K562 (cell line): ENCODE data around the gene FIGNL1. TPM values are rescaled to one million over a fixed set of nuclear protein-coding genes. Genes with fewer than 3 reads are reported as not detected.

ENCODE experiments used
- ARID1B ChIP-seq: fragments of 450-650 bp; IDR thresholded peaks from 2 replicates; pipeline ENCODE4 v1.6.1; 2016; ENCODE audit warnings: antibody characterized with exemption, mild to moderate bottlenecking, inconsistent platforms
- ETV1 ChIP-seq: fragments of 450-650 bp; conservative IDR thresholded peaks from 2 replicates; pipeline ENCODE4 v1.6.1; 2016; ENCODE audit warnings: missing genetic modification characterization, control low read depth, low read depth, missing compliant biosample characterization
- FOXK2 ChIP-seq, 2 experiments: fragments of 450-650 bp; IDR thresholded peaks in 1 of 2; conservative IDR thresholded peaks in 1 of 2; 2 replicates each; pipeline ENCODE4 v1.6.1; 2016; ENCODE audit warnings: low read depth in 2 of 2, mild to moderate bottlenecking in 1 of 2
- GTF3C2 ChIP-seq: IDR thresholded peaks from 3 replicates; pipeline ENCODE4 v1.6.1; 2011; ENCODE audit warnings: borderline replicate concordance, mild to moderate bottlenecking, moderate library complexity; ENCODE audit not compliant: insufficient read length; ENCODE audit errors: extremely low read depth
- ILF3 ChIP-seq: fragments of 450-650 bp; IDR thresholded peaks from 2 replicates; pipeline ENCODE4 v1.6.1; 2018; ENCODE audit warnings: antibody characterized with exemption, mild to moderate bottlenecking, moderate library complexity, borderline replicate concordance
- IRF2 ChIP-seq: sonication (generic); formaldehyde crosslinking; IDR thresholded peaks from 2 replicates; pipeline ENCODE4 v1.8.1; 2022; ENCODE audit warnings: mild to moderate bottlenecking, missing genetic modification reagents
- KHSRP ChIP-seq: fragments of 450-650 bp; IDR thresholded peaks from 2 replicates; pipeline ENCODE4 v1.6.1; 2017
- MBD1 ChIP-seq: fragments of 250-450 bp; sonication (Bioruptor Pico); IDR thresholded peaks from 2 replicates; pipeline ENCODE4 v1.8.0; 2022; ENCODE audit warnings: inconsistent platforms
- MTA3 ChIP-seq: fragments of 450-650 bp; formaldehyde crosslinking; IDR thresholded peaks from 2 replicates; pipeline ENCODE4 v1.6.1; 2017; ENCODE audit warnings: mild to moderate bottlenecking, borderline replicate concordance
- NCOR1 ChIP-seq: fragments of 450-650 bp; IDR thresholded peaks from 2 replicates; pipeline ENCODE4 v1.6.1; 2016; ENCODE audit warnings: mild to moderate bottlenecking, moderate library complexity
- NFXL1 ChIP-seq: fragments of 450-650 bp; formaldehyde crosslinking; IDR thresholded peaks from 2 replicates; pipeline ENCODE4 v1.4.0; 2021; ENCODE audit warnings: mild to moderate bottlenecking
- NR2C1 ChIP-seq, 2 experiments: fragments of 450-650 bp; IDR thresholded peaks; 2 replicates each; pipeline ENCODE4 v1.6.1; 2017; ENCODE audit warnings: mild to moderate bottlenecking in 2 of 2, antibody characterized with exemption in 1 of 2, inconsistent platforms in 1 of 2, missing compliant biosample characterization in 1 of 2, missing genetic modification characterization in 1 of 2
- PTRF ChIP-seq: fragments of 450-650 bp; IDR thresholded peaks from 2 replicates; pipeline ENCODE4 v1.6.1; 2016; ENCODE audit warnings: mild to moderate bottlenecking, missing genetic modification characterization, missing compliant biosample characterization
- SMC3 ChIP-seq: conservative IDR thresholded peaks from 2 replicates; pipeline ENCODE4 v1.6.1; 2011; ENCODE audit warnings: low read depth, low read length, improper control_type of control experiment; ENCODE audit not compliant: insufficient read depth
- SOX6 ChIP-seq: fragments of 450-650 bp; IDR thresholded peaks from 2 replicates; pipeline ENCODE4 v1.6.1; 2014; ENCODE audit warnings: mild to moderate bottlenecking
- SREBF2 ChIP-seq: sonication (generic); formaldehyde crosslinking; IDR thresholded peaks from 2 replicates; pipeline ENCODE4 v1.4.0; 2020; ENCODE audit warnings: mild to moderate bottlenecking, missing genetic modification reagents
- TAF1 ChIP-seq: IDR thresholded peaks from 2 replicates; pipeline ENCODE4 v1.6.1; 2011; ENCODE audit warnings: mild to moderate bottlenecking, low read length, moderate library complexity; ENCODE audit not compliant: insufficient read depth, control insufficient read depth, severe bottlenecking; ENCODE audit errors: extremely low read depth
- TAF7 ChIP-seq: fragments of 450-650 bp; IDR thresholded peaks from 2 replicates; pipeline ENCODE4 v1.6.1; 2016; ENCODE audit warnings: missing genetic modification characterization, missing compliant biosample characterization
- TFAM ChIP-seq: fragments of 250-450 bp; sonication (Bioruptor Pico); conservative IDR thresholded peaks from 2 replicates; pipeline ENCODE4 v1.5.0; 2021; ENCODE audit warnings: mild to moderate bottlenecking, moderate library complexity
- TOE1 ChIP-seq, 2 experiments: fragments of 450-650 bp in 1 of 2; sonication (generic) in 1 of 2; formaldehyde crosslinking in 1 of 2; IDR thresholded peaks; 2 replicates each; pipeline versions ENCODE4 v1.7.1 to v1.8.0; 2016 to 2022; ENCODE audit warnings: borderline replicate concordance in 2 of 2, mild to moderate bottlenecking in 2 of 2, antibody characterized with exemption in 1 of 2, inconsistent platforms in 1 of 2, low read depth in 1 of 2, missing genetic modification reagents in 1 of 2, moderate library complexity in 1 of 2
- ZNF398 ChIP-seq: fragments of 250-450 bp; sonication (Bioruptor Pico); IDR thresholded peaks from 2 replicates; pipeline ENCODE4 v1.8.0; 2021; ENCODE audit warnings: moderate library complexity, mild to moderate bottlenecking, inconsistent platforms
- polyA plus RNA-seq, 8 experiments: library from polyadenylated mRNA; depleted of rRNA in 4 of 8; stranded (reverse) in 5 of 8; unstranded in 3 of 8; fragments of >200 nt; fragmentation: Nextera tagmentation in 2 of 8; fragmentation: Illumina TruSeq in 1 of 8; extraction: Ambion mirVana in 2 of 8; extraction: Trizol in 1 of 8; gene quantifications; 2 replicates each; pipeline versions ENCODE4 v1.2.1 to v1.2.3, GENCODE V29; 2011 to 2014; ENCODE audit warnings: inconsistent platforms in 1 of 8, missing spikeins in 1 of 8
- total RNA-seq, 7 experiments: library from RNA; depleted of rRNA in 6 of 7; stranded (reverse); fragments of >200 nt in 6 of 7; fragmentation: Illumina TruSeq in 2 of 7; extraction: Trizol in 2 of 7; gene quantifications; 2 replicates each; pipeline versions ENCODE4 v1.2.1 to v1.2.3, GENCODE V29; 2011 to 2021; ENCODE audit warnings: low replicate concordance in 1 of 7

Gene FIGNL1
- total and polyA plus RNA-seq, 9 of the 15 experiments (the other 6 are each of a cell fraction or from before 2014, with no cell fraction given): 15.5 to 48.3 (median 27.6) TPM

DNA sequence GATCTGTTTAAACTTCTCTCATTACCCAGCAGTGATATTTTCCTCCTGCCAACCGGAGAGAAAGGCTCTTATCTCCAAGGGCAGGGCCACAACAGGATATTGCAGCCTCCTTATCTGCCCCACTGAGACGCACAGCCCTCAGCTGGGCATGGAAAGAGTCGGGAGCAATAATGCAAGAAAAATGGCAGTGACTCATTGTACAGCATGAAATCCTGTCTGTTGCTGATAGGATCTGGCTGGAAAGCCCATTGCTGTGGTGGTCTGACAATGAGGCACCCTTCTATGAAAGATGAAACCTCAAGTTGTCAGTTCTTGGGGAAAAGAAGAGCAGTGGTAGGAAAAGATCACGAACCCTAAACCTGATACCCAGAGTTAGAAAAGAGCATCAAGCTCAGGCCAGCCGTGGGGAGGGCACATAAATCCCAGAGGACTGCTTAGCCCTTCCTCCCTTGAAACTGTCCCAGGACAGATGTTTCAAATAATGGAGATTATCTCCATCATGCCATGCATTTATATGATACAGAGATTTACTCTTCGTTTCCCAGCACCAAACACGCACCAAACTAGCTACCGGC is 47.0 kb upstream of the FIGNL1 start (continued):
- TF ChIP-seq FOXK2 (conservative IDR thresholded peaks at IDR 0.05 in 1 of 2, IDR thresholded peaks at IDR 0.05 in 1 of 2; ENCODE audit: low read depth in 2 of 2): peak; percentile 53 to 57; a peak in 3 of 4 replicates
- peak; percentile 96 for TF ChIP-seq MTA3
- no peak for TF ChIP-seq SMC3
- 0 out of 2 replicates have a peak, but pooled peaks have one; percentile 47 for TF ChIP-seq KHSRP
- no peak for TF ChIP-seq NFXL1 (CRISPR knock-in tag)
- peak; percentile 99 for TF ChIP-seq NCOR1
- TF ChIP-seq GTF3C2: no peak
- peak; percentile 66; the same call in 1 of the 2 replicates for TF ChIP-seq TOE1 (IDR thresholded peaks at IDR 0.05; ENCODE audit: borderline replicate concordance)
- no peak for TF ChIP-seq TOE1 (CRISPR knock-in tag; IDR thresholded peaks at IDR 0.05; ENCODE audit: borderline replicate concordance, low read depth)
- no peak for TF ChIP-seq PTRF (tag)
- TF ChIP-seq SOX6: peak; percentile 97
- no peak for TF ChIP-seq IRF2 (CRISPR knock-in tag)
- TF ChIP-seq ETV1 (tag): peak; percentile 98
- TF ChIP-seq TAF7 (tag): no peak
- no peak for TF ChIP-seq TFAM
- TF ChIP-seq SREBF2 (CRISPR knock-in tag): no peak
- TF ChIP-seq ILF3: peak; percentile 70; the same call in 1 of the 2 replicates
- no peak for TF ChIP-seq NR2C1 (IDR thresholded peaks at IDR 0.05)
- peak; percentile 50 for TF ChIP-seq NR2C1 (tag; IDR thresholded peaks at IDR 0.05)
- peak; percentile 99 for TF ChIP-seq ARID1B
- TF ChIP-seq MBD1: no peak
- no peak for TF ChIP-seq ZNF398 (CRISPR knock-in tag)
- TF ChIP-seq TAF1: peak; percentile 38
